Ovary (tissue), 3 donors: ENCODE measurements around the gene KLK11.

Experiments
- EP300 ChIP-seq: sonication (generic); formaldehyde crosslinking; IDR thresholded peaks from one replicate; pipeline ENCODE4 v1.6.1; 2017; ENCODE audit warnings: antibody characterized with exemption
- POLR2A ChIP-seq: fragments of 450-650 bp; IDR thresholded peaks from one replicate; pipeline ENCODE4 v1.6.1; 2017; ENCODE audit warnings: antibody characterized with exemption, mild to moderate bottlenecking, moderate library complexity
- TF ChIP-seq, protein P1 (sequence below), 3 donors: fragments of 450-650 bp in 2 of 3; fragments of 200-600 bp in 1 of 3; IDR thresholded peaks; one replicate each; pipeline versions ENCODE4 v1.5.1 to v1.8.0; 2016 to 2022; ENCODE audit warnings: antibody characterized with exemption in 3 of 3, mild to moderate bottlenecking in 1 of 3
- donor health status: DM: no; HTN: no; CAD: no.

DNA sequence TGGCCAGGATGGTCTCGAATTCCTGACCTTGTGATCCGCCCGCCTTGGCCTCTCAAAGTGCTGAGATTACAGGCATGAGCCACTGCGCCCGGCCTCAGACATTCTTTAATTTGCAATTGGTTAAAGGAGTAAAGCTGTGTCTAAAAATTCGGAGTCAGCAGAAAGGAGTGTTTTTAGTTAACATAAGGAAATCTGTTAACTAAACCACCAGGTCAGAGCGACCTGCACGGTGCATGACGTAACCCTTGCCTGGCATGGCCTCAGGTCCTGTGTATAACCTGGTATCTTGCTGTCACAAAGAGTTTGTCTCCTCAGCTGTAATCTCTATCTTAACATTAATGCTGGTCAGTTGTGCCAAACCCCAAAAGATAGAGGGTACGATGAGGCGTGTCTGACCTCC lies 17.9 kb upstream of the KLK11 start:
- TF ChIP-seq, protein P1, sequence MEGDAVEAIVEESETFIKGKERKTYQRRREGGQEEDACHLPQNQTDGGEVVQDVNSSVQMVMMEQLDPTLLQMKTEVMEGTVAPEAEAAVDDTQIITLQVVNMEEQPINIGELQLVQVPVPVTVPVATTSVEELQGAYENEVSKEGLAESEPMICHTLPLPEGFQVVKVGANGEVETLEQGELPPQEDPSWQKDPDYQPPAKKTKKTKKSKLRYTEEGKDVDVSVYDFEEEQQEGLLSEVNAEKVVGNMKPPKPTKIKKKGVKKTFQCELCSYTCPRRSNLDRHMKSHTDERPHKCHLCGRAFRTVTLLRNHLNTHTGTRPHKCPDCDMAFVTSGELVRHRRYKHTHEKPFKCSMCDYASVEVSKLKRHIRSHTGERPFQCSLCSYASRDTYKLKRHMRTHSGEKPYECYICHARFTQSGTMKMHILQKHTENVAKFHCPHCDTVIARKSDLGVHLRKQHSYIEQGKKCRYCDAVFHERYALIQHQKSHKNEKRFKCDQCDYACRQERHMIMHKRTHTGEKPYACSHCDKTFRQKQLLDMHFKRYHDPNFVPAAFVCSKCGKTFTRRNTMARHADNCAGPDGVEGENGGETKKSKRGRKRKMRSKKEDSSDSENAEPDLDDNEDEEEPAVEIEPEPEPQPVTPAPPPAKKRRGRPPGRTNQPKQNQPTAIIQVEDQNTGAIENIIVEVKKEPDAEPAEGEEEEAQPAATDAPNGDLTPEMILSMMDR (IDR thresholded peaks at IDR 0.05), result no peak
- no peak for TF ChIP-seq EP300
- TF ChIP-seq POLR2A, result no peak
